NCI-H146 treated with DMSO at 0.1 percent for 48 hours (cell line): ENCODE data around the gene SEMA3G.

Source experiments
- DNase-seq: peaks from one replicate; lab custom pipeline; 2025; ENCODE audit not compliant: unreplicated experiment; lab: John Stamatoyannopoulos, UW

Gene SEMA3G

GRCh38 chr3:52439426-52440248 is 5.3 kb downstream of the SEMA3G start:
- no peak for DNase-seq

GRCh38 chr3:52438579-52439425 is 6.1 kb downstream of the SEMA3G start:
- no peak for DNase-seq

- no peak for DNase-seq
These were observed 6.9 kb downstream of the SEMA3G start for GRCh38 chr3:52438104-52438376.

- DNase-seq = no peak
These were observed 7.4 kb downstream of the SEMA3G start for GRCh38 chr3:52437326-52438103.

DNA sequence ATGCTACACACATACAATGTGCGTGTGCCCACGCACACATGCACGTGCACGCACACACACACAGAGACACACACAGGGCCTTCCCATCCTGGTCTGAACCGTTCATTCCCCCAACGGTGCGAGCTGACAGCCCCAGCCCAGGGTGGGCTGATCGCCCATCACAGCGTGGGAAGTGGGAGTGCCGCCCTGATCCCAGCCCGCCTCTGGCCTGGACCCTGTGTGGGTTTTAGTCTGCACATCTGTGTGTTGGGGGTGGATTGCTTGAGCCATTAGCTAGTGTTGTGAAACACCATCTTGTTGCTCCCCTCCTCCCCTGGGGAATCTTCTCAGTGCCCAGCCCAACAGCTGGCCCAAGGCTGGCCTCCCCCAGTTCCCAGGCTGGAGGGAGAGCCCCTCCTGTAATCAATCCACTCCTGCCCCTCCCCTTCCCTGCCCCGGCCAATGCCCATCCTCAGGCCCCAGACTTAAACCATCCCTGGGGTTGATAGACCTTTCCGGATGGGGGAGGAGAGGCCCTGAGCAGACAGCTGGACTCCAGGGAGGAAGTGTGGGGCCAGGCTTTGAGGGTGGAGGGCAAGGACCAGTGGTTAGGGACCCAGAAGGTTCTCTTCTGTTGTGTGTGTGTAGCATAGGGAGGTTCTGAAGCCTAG is 8.3 kb downstream of the SEMA3G start:
- DNase-seq = no peak

GRCh38 chr3:52435246-52436101 is 9.4 kb downstream of the SEMA3G start:
- DNase-seq = no peak

GRCh38 chr3:52434491-52435115 is 10.3 kb downstream of the SEMA3G start:
- DNase-seq = no peak

DNA sequence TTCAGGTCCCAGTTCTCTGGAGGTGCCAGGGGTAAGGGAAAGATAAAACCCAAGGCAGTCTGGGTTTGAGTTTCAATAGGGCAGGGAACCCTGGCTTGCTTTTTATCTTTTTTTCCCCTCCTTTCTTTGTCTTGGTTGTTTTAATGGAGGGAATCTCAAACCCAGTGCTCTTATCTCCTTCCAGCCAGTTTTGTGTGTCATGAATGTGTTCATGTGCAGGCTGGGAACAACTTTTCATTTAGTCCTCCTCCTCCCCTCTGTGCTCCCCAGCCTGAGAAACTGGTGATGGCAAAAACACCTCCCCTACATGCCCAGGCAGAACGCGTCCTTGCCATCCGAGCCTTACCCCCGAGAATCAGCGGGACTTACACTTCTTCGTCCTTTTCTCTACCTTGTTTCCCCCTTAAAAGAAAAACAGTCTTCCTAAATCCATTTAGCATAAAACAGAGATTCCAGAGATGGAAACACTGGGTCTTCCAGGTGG is 10.9 kb downstream of the SEMA3G start:
- no peak for DNase-seq

DNA sequence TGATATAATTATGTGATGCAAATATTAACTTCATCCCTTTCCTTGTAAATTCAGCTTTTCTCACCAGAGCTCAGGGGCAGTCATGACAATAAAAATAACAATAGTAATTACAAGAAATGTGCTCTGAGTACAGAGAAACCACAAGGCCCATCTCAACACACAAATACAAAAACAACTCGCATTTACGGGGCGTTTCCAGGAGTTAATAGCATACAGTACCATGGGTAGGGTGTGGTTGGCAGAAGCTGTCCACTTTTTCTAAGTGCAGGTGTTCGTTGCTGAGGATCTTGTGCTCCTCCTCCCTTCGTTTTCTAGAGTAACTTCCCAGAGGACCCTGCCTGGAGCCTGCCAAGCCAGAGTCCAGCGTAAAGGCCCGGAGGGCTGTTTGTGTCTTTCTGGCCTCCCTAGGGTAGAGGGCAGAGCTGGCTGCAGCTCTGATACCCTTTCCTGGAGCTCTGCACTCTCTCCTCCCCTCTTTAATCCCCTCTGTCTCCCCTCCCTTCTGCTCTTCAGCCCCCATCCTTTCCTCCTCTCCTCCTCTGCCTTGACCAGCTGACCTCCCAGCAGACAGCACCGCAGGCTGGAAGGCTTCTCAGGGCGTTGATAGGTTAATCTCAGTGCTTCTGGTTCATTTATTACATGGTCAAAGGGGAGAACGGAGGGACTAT is 11.4 kb downstream of the SEMA3G start:
- no peak for DNase-seq

- DNase-seq = no peak
These were observed 12.2 kb downstream of the SEMA3G start for GRCh38 chr3:52432691-52433141.

GRCh38 chr3:52432225-52432624 is 12.7 kb downstream of the SEMA3G start:
- no peak for DNase-seq

DNA sequence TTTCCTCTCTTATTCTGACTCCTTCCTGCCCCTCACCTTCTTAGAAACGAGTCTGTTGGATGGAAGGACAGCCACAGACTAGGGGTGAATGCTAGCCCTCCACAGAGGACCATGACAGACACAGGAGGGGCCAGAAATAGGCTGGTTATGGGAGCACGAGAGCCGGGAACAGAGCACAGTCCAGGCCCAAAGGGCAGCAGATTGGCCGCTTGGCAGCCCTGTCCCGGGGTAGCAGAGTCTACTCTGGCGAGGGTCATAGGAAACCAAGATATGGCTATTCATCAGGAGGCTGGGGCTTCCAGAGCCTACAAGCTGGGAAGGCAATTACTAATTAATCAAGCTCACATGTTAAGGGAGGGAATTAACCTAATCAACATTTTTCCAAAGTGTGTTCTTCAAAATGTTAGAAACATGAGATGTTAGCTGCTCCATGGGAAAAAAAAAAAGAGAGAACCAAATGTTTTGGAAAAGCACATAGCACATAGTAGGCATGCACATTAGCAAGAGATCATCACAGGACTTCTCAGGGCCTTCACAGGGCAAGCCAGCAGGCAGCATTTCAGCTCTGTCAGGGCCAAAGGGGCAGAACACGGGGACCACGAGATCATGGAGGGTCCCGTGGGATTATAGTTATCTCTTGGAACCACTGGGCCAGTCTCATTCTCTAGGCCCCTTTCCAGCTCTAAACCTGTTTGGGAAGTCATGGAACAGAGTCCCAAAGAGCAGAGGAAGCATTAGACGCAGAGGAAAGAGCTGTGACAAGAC is 13.3 kb downstream of the SEMA3G start:
- DNase-seq = no peak

- no peak for DNase-seq
These were observed 14.5 kb downstream of the SEMA3G start for GRCh38 chr3:52430416-52430810.

GRCh38 chr3:52429779-52430415 is 15.0 kb downstream of the SEMA3G start:
- DNase-seq = no peak

DNA sequence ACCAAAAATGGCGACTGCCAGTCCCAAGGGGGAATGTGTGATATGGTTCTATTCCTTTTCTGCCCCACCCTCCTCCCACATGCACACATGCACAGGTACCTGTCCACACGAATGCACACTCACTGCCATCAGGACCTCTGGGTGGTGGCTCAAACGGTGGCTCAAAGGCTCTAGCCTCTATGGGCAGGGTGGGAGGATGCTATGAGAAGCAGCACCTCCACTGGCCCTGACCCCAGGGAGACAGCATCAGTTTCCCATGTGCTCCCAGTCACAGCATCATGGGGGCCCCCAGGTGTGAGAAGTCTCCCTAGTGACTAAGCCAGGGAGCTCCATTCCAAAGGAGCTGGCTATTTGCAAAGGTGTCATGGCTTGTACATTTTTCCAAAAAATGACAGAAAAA is 15.9 kb downstream of the SEMA3G start:
- no peak for DNase-seq

DNA sequence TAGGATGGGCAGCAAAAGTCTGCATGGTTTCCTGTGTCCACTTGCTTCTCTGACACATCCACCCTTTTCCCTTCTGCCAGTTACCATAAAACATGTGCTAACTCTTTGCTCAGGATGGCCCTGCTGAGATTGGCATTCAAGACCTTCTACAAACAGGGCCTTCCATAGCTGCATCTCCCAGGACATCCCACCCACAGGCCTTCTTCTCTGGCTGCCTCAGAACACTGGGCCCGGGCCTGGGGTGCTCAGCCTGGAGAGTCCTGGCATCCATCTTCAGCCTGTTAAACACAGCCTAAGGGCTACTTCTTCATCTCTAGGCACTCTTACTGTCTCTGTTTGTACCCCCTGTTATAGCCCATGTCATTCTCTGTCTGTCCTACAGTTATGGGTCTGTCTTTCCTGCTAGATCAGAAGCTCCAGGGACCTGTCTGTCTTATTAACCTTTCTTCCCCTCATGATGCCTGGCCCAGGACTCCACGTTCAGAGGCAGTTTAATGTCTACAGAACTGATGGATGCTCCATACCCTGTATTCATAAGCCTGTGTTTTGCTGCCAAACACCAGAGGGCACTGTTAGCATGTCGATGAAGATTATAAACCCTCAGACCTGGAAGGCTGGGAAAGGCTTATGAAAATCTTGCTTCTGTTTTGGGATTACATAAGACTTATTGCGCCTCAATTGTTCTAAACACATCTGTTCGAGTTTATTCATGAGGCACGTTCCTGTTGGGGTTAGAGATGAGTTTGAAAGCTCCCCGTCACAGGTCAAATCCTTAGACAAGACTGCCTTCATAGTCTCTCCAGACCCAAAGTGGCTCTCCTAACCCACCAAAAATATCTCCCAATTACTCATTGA is 16.5 kb downstream of the SEMA3G start:
- peak; percentile 39 for DNase-seq

DNA sequence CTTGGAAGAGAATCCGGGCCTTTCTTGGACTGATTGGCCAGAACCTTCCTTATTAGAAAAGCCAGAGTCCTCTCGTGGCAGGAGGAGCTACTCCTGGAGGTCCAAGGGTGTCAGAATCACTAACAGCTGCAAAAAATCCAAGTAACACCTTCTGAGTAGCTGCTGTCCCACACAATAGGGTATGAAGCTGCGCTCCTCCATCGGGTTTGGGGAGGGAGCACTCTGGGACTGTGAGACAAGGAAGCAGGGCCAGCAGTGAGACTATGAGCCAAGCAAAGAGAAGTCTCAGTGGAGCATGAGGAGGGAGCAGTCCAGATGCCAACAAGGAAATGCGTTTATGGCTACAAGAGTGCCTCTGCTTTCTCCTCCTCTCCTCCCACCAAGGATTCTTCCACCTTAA is 21.7 kb downstream of the SEMA3G start:
- no peak for DNase-seq
